Measurements from ENCODE around the gene NUDCD3.

NUDCD3 gene

DNA sequence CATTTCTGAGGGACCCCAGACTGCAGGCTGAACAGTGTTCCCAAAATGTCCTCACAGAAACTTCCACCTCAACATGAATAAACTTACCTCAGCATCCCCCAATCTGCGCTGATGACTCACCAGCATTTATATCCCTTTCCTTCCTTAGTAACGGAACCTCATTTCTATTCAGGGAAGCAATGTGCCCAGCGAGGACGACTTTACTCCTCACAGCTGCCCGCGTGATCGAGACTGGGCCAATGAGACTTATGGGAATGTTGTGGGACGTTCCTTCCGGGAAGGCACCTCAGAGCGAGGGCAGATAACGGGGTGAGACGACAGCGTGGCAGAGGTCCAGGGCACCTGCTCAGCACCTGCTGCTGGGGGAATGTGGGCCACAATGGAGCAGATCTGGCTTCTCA, 91.9 kb downstream of the NUDCD3 start:
- DNase-seq: no peak

DNA sequence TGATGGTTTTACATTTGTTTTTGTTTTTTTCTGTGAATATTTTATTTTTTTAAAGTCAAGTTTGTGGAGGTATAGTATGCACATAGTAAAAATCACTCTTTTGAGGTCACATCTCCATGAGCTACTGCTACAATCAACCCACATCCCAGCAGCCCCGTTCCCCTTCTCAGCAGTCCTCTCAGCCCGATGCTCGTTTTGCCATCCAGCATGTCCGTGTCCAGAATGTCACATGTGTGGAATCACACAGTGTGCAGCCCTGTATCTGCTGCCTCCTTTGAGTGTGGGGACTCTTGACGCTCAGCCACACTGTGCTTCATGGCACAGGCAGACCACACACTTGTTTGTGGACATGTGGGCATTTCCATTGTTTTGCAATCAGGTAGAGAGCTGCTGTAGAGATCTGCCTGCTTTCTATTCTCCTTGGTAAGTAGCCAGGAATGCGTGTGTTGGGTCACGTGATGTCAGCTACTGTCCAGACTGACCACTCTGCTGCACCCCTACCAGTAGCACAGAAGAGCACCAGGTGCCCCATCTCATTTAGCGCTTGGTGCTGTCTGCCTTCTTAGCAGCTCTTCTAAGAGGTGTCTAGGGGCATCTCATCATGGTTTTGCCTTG, 93.4 kb downstream of the NUDCD3 start:
- no peak for DNase-seq

DNA sequence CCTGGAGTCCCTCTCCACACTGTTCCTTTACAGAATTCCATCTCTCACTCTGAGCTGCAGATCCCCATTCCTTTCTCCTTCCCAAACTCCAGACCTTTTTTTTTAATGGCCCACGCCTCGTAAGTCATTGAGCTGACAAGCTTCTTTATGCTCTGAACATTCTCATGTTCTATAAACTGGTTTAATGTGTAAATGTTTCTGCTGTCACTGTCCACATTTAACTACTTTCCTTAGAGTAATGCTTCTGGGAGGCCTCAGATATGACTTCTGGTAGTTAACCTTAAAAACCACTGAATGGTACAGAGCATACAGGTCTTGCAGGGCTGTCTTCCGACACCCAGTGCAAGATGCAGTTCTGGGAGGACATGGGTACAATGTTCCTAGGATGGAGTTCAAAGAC, 94.0 kb downstream of the NUDCD3 start:
- DNase-seq: no peak

DNA sequence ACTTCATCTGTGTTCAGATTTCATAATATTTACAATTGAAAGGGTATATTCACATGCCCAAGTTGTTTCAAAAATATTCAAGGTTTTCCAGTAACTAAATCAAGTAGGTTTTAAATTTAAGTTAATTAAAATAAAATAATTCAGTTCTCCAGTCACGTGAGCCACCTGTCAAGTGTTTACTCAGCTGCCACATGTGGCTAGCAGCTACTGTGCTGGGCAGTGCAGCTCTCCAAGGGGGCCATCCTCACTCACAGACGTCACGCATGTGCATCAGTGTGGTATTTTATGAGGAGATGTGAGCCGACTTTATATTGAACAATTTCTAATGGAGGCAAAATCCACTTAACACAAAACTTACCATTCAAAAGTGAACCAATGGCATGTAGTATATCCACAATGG, 95.4 kb downstream of the NUDCD3 start:
- DNase-seq: no peak

DNA sequence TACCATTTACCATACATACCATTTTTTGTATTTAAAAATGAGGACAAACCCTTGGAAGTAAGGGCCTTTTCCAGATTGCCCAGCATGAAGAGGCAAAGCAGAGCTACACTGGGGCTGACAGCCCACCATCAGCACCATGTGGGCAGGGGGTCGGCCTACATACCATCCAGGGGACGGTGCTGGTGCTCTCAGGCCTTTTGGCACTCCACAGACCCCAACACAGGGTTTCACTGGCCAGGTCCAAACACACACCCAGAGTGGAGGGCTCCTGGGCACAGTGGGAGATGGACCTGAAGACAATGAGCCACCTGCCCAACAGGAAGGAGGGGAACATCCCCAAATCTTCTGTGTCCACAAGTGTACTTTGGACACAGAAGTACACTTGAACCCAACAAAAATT, 95.8 kb downstream of the NUDCD3 start:
- no peak for DNase-seq

DNA sequence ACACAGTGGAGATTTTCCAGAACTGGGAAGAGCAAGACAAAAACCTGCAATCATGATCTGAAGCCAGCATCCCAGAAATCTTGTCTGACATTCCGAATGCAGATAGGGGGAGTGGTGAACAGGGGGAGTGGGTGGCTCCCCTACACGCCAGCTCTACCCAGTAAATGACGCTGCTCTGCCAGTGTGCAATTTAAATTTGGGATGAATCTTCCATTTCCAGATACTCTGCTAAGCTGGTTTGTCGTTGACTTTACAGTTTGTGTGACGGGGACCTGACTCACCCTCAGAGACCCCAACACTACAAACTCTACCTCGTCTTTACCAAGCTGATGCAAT, 96.4 kb downstream of the NUDCD3 start:
- no peak for DNase-seq

DNA sequence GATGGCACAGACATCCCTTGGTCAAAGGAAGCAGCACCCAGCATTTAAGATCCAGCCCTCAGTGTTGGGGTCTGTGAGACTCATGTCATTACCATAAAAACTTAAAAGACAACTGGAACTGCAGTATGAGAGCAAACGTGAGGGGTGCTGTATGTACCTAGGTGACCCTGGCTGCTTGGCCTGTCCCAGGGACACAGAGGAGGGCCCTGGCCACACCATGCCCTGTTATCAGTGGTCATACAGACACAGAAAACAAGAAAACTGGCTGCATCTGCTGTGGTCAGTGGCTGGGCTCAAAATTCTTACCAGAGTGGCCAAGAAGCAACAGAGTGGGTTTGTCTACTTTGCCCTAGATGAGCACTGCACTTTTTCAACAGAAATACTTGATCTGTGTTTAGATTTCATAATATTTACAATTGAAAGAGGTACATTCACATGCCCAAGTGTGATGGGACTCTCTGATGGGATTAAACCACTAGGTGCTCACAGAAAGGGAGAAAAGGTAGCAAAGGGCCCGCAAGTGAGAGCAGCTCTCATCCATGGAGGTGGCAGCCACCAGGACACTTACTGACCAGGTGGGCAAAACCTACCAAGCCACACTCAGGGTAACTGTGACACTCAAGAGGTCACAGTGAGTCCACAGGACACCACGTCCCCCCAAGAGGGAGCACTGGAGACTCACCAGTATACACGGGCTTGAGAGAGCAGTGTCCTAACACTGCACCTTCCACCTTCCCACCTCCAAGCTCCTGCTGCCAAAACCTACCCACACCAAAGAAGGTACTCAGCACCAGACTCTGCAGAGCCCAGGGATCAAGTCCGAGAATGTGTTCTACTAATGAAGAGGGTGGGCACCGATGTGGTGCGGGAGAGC, 97.0 kb downstream of the NUDCD3 start:
- DNase-seq: no peak

DNA sequence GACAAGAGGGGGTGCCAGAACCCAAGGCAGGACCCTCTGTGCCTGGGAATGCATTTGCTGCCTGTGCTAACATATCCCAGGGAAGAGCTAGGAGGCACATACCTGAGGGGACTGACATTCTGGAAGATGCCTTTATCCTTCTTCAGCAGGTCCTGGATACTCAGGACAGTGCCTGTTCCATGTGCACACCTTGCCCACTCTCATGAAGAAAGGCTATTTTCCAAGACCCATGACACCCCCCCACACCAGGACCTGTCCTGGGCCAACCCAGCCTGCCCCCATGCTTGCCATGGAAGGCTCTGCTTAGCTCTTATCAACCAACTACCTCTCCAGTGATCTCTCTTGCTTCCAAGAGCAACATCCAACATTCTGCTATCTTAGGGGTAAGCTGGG, 97.8 kb downstream of the NUDCD3 start:
- no peak for DNase-seq

DNA sequence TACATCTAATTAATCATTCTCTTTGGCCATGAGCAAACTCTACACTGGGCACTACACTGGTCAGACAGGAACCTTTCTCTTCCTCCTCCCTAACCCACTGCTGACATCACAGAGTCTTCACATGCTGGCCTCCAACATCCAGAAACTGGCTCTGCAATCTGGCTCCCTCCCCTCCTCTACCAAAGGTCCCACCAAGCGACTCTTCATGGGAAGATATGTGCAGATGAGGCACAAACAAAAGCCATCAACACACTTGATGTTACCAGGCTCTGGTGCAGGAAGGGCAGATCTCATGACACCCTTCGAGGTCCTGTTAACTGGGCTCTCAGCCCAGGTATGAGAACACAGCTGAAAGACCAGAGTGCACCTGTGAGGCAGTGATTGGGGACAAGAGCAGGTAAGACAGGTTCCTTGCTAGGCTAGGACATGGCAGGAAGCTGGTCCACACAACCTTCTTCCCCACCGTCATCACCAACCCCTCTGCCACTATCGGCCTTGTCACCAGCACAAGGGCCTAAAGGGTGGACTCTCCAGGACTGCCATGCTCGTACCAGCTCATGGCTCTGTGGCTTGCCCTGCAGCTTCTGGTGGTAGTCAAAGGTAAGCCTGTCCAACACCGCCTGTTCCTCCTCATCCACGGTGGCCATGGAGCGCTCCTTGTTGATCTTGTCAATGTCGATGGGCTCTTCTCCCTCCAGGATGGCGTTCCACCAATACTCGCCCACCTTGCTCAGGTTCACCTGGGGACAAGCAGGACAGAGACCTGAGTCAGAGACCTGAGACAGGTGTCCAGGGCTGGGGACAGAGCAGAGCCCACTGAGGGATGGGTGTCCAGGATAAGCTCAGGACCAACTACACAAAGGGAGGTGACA, 98.5 kb downstream of the NUDCD3 start:
- no peak for DNase-seq

DNA sequence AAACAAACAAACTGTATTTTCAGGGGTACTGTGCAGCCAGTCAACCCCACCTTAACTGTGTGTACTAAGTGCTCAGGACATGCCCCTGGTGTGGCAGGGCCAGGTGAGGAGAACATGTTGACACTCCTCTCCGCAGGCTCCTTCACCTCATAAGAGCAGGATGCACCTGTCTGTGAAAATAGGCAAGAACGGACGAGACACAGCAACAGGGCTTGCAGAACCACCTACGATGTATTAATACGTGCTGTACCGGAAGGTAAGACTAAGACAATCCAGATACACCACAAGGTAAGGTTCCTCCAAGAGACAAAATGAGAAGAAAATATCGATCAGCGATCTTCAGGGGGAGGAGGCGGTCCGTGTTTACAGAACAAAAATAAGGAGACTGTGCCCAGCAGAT, 99.3 kb downstream of the NUDCD3 start:
- DNase-seq: no peak

DNA sequence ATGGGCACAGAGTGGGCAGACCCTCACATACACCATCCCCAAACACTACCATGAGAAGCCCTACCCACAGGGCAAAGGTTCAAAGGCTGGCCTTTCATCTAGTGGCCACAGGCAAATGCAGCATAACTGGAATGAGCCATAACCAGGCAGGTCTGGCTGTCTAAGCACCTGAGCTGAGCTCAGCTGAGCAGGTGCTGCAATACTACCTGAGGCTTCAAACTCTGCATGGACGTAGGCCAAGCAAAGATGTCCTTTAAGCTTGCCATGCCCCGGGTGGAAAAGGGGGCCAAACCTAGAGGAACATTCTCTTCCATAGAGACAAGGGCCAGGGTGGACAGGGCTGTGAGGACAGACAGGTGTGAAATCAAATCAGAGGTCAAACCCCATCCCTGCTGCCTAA, 99.8 kb downstream of the NUDCD3 start:
- no peak for DNase-seq

DNA sequence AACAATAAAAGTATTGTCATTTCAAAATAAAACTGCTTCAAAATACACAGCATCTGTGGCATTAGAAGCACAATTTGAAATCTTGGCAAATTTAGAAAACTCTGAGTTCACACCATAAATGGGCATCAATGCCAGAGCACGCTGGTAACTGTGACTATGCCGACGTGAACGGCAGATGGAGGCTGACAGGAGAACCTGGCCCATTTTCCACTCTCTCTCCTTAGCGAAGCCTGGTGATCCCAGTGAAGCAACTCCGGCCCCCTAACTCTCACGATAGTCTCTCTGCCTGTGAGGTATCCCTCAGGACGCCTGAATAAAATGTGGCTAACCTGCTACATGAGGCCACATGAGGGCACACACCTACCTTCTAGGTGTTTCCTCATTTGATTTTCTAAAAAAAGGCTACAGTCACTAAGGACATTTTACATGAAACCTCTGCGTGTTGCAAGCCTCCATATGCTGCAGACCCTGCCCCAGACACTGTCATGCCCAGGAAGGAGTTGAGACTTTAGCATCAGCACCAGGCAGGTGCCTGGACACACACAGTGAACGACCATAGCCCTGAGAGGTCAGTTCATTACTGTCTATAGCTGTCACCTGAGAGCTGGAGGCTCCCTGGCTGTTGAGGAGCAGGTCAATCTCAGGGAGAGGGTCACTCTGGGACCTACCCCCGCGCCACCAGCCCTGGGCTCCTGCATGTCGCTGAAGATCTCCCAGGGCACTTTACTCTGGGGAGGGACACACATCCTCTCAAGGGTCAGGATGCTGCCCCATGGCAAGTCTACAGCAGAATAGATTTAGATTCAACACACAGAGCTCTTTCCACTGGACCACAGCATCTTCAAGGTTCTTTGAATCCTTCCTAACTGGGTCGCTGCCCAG, 102.1 kb downstream of the NUDCD3 start:
- no peak for DNase-seq

DNA sequence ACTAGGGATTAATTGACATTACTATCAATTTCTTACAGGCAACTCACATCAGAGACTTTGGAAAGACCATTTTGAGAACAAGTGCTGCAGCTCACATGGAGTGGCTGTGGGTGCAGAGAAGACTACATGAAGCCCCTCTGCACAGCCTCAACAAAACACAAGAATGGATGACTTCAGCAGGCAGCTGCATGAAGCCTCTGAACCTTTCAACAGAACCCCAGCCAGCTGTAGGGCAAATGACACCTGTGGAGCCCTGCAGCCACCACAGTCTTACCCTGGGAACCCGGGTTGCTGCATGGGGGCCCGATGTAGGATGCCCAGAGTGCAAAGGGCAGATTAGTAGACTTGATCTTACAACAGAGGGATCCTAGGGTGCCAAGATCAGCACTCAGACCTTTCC, 103.1 kb downstream of the NUDCD3 start:
- no peak for DNase-seq

DNA sequence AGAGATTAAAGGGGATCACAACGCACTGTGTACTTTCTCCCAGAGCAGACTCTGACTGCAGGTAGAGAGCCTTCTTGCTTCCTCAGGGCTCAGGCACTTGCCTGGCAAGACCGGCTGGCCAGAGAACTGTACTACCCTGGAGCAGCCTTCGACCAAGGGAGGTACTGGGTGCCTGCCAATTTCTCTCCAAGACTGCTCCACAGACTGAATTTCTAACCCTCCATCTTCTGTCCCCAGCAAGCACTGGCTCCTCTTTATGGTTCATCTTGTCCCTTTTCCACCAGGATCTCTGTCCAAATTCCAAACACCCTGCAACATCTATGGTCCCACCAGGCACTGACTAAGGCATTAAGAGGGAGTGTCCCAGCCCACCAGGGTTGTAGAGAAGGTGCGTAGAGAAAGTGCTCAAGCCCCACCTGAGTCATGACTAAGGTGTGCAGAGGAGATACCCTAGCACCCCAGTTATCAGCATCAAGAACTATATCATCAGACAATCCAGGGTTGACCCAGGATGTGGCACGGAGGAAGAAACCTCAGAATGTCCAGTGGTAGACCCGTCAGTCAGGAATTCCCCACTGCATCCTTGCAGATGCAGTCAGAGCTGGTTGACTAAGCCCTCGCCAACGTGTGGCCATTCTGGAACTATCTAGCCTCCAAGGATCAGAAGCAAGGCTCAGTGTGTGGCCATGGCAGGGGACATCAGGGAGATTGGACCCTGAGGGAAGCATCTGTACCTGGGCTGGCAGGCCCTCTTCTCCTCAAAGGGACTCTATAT, 104.1 kb downstream of the NUDCD3 start:
- DNase-seq: no peak

DNA sequence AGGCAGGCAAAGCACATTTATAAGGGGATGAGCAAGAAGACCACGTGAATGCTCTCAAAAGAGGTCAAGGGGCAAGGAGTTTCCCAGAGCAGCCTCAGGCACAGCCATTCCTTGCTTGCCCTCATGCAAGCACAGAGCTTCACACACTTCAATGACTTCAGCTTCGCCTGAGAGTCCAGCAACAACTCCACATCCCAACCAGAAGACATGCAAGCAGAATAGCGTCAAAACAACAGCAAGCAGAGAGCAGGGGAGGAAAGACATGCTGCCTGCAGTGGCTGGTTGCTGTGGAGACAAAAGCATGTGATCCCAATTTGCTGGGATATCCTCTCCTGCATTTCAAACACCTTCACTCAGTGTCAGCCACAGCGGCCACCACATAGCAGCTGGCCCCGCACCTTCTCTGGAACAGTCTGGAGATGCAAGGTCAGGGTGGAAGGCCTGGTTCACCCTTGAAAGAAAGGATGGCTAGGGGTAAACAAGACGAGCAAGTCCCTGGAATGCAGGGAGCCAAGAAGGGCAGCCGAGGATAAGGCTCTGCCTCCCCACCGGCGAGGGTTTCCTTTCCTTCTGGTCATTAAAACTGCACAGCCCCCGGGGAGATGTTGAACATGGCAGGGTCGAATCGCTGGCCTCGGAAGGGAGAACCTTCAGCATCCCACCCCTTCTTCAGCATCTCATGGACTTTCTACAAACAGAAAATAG, 104.9 kb downstream of the NUDCD3 start:
- no peak for DNase-seq

DNA sequence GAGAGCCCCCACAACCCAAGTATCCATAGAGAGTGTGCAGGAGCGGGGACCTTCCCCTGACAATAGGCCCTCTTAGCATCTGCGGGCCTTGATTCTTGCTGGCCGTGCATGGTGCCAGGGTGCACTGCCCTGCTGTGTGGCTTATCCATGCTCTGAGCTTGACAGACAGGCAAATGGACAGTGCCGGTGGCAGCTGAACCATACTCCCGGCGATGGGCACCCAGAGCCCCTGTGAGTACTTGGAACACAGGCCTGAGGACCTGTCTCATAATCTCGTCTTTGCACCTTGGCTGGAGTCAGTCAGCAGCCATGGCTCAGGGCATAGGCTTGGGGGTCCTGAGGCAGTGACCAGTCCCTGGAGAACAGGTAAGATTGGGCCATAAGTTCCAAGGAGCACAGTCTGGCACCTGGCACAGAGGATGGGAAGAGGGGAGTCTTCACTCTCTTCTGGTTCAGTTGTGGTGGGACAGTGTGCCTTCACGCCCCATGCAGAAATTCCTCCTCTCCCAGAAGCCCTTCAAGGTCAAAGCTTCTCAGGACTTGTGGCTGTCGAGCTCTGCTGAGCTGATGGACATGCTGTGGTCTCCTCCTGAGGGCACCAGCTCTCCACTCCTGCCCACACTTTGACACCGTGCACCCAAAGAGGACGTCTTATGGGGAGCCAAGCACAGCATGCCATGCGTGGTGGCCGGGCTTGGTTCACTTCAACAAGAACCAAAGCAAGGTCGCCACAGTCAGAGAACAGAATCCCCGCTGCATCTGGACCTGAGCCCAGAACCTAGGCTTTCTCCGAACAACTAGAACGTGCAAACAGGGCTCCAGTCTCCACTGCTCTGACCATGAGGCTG, 105.6 kb downstream of the NUDCD3 start:
- no peak for DNase-seq

DNA sequence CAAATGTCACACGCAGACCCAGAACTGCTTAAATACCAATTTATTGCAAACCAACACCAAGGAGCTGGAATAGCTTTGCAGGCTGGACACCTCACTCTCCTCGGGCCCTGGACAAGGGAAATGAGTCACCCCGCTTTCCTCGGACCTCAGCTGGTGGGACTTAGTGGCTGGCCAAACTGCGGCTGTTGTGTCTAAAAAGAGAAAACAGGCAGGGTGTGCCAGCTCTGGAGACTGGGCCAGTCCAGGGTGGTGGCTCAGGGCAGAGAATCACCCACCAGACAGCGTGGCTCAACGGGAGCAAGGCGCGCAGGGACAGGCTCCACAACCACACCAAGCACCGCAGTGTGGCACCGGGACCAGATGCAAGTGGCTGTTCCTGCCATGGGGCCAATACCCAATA, 106.9 kb downstream of the NUDCD3 start:
- no peak for DNase-seq

DNA sequence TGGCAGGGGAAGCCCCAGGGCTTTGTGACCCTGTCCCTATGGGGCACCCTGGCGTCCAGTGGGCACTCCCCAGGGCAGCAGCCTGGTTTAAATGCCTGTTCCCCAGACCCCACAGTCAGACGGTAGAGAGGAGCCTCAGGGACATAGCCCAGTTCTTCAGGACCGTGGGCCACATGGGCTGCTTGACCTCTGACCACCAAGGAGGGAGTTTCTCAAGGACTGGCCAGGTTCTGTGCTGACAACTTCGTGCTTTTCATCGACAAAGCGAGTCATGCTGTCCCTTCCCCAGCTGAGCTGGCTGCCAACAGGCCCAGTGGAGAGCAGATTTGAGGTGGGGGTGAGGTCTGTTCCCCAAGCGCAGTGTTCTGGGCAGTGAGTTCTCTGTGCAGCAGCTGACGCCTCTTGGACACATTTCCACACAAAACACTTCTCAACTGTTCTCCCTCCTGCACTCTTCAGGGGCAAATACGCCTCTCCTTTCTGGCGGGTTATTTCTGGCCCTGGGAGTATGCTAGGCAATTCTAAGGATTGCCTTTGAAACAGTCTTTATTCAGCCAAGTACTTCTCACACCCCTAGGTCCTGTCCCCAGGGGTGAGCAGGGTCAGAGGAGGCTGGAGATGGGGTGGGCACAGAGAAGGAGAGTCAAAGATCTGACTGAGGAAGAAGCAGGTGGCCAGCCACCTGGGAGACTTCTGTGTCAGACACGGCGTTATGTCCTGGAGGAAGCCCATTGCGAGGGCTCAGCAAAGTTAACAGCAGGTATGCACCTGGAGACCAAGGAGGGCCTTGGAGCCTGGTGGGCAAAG, 107.8 kb downstream of the NUDCD3 start:
- DNase-seq: no peak

DNA sequence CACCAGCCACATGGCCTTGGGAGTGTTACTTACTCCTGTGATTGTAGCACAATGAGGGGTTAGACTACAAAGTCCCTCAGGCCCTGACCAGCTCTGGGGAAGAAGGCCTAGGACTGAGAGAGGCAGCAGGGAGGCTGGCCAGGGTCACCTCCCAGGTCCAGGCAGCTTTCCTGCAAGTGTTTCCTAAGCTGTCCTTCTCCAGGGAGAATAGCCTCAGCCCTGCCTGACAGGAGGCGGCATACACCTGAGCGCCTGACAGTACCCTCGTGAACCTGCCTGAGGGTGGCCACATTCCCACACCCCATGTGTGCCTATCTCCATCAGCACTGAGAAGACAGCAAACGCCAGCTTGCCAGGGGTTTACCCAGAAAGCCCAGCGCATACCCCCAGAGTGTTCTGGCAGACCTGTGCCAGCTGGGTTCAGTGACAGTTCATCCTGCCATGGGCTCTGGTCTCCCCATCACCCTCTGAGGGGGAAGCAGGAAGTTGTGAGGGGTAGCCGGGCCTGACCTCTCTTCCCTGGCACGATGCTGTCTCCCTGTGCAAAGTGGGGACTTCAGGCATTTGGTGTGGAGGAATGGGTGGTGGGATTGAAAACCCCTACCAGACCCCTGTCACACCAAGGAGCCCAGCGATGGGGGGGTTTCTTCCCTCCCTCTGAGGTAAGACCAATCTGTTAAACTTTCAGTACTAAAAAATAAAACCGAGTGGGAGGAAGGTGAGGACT, 108.8 kb downstream of the NUDCD3 start:
- DNase-seq: no peak
